ENCODE measurements around the gene GDPD1. TPM values are rescaled to one million over a fixed set of nuclear protein-coding genes. Genes with fewer than 3 reads are reported as not detected.
"Not testable (repeated sequence)": the region's sequence is repeated elsewhere in the genome, so short reads cannot be mapped to it uniquely, and the experiment has no call there.

GDPD1 gene
- 1.6 and 2.6 TPM in 2 replicates for total RNA-seq

- no peaks in the 10 kb centered on the region for H3K36me3 ChIP-seq (ENCODE audit: control insufficient read depth, insufficient read depth, low read length)
- DNase-seq (ENCODE audit: low read depth) = peak; percentile 82
- no peak for FAIRE-seq
- no peaks in the 10 kb centered on the region for H3K27me3 ChIP-seq (ENCODE audit: control insufficient read depth, insufficient read depth, low read length)
- peak; percentile 57 for TF ChIP-seq CTCF (IDR thresholded peaks at IDR 0.05; ENCODE audit: insufficient read depth, low read length, severe bottlenecking)
- peak within 1 kb of the TSS; percentile 91 for H3K4me3 ChIP-seq (ENCODE audit: low read depth, low read length)
These were observed at the start of gene GDPD1 for GRCh38 chr17:59220328-59221158. Gene GDPD1, plus strand, starts transcription at chr17:59220511. Its CDS starts 99 bp downstream, at chr17:59220610.

GRCh38 chr17:59172436-59173004, 47.8 kb upstream of the GDPD1 start:
- no peaks in the 10 kb centered on the region for H3K27me3 ChIP-seq (ENCODE audit: control insufficient read depth, insufficient read depth, low read length)
- H3K36me3 ChIP-seq (ENCODE audit: control insufficient read depth, insufficient read depth, low read length) = no peaks in the 10 kb centered on the region
- no peak for TF ChIP-seq CTCF (IDR thresholded peaks at IDR 0.05; ENCODE audit: insufficient read depth, low read length, severe bottlenecking)
- no peak overlapping the region for H3K4me3 ChIP-seq (ENCODE audit: low read depth, low read length)
- DNase-seq (ENCODE audit: low read depth) (no peak), FAIRE-seq (no peak)

GRCh38 chr17:59174671-59175070, 45.6 kb upstream of the GDPD1 start:
- TF ChIP-seq CTCF (IDR thresholded peaks at IDR 0.05; ENCODE audit: insufficient read depth, low read length, severe bottlenecking) = no peak
- no peak for DNase-seq (ENCODE audit: low read depth)
- no peaks in the 10 kb centered on the region for H3K27me3 ChIP-seq (ENCODE audit: control insufficient read depth, insufficient read depth, low read length)
- no peak for FAIRE-seq
- H3K4me3 ChIP-seq (ENCODE audit: low read depth, low read length) = no peak overlapping the region
- H3K36me3 ChIP-seq (ENCODE audit: control insufficient read depth, insufficient read depth, low read length) = no peaks in the 10 kb centered on the region

GRCh38 chr17:59175076-59175475, 45.2 kb upstream of the GDPD1 start:
- FAIRE-seq (no peak), DNase-seq (ENCODE audit: low read depth) (no peak)
- Histone ChIP-seq H3K4me3 (ENCODE audit: low read depth, low read length) (no peak overlapping the region), H3K27me3 (ENCODE audit: control insufficient read depth, insufficient read depth, low read length) (no peaks in the 10 kb centered on the region), H3K36me3 (ENCODE audit: control insufficient read depth, insufficient read depth, low read length) (no peaks in the 10 kb centered on the region)
- TF ChIP-seq CTCF (IDR thresholded peaks at IDR 0.05; ENCODE audit: insufficient read depth, low read length, severe bottlenecking) = no peak

- FAIRE-seq = no peak
- Histone ChIP-seq H3K4me3 (ENCODE audit: low read depth, low read length) (no peak overlapping the region), H3K36me3 (ENCODE audit: control insufficient read depth, insufficient read depth, low read length) (no peaks in the 10 kb centered on the region)
These were observed 41.9 kb upstream of the GDPD1 start for GRCh38 chr17:59178266-59178985.

GRCh38 chr17:59179601-59180000, 40.7 kb upstream of the GDPD1 start:
- FAIRE-seq; H3K36me3 ChIP-seq (ENCODE audit: control insufficient read depth, insufficient read depth, low read length); DNase-seq (ENCODE audit: low read depth); H3K4me3 ChIP-seq (ENCODE audit: low read depth, low read length); H3K27me3 ChIP-seq (ENCODE audit: control insufficient read depth, insufficient read depth, low read length): not testable (repeated sequence)

More at GRCh38 chr17:59178266-59178985, 41.9 kb upstream of the GDPD1 start:
- H3K27me3 ChIP-seq (ENCODE audit: control insufficient read depth, insufficient read depth, low read length) = no peaks in the 10 kb centered on the region
- no peak for TF ChIP-seq CTCF (IDR thresholded peaks at IDR 0.05; ENCODE audit: insufficient read depth, low read length, severe bottlenecking)
- DNase-seq (ENCODE audit: low read depth) = no peak
